ENCODE data around the gene ATP5PD. TPM values are rescaled to one million over a fixed set of nuclear protein-coding genes. Genes with fewer than 3 reads are reported as not detected.

The ATP5PD gene
- total and polyA plus RNA-seq, 10 donors = 124 to 312 (median 153) TPM

GRCh38 chr17:75064040-75064439 lies 17.3 kb upstream of the ATP5PD start:
- peaks cover 0 to 35% (median 12%) of the 10 kb centered on the region in 6 donors for H3K4me1 ChIP-seq
- intact Hi-C loops (cut with DNase I; ENCODE audit: low total_unique reads) = no loop called here
- no peak for DNase-seq
- WGBS, 5 donors = 92 to 99% (median 97%) methylated on average over 11 of the region's 11 CpGs
- H3K9me3 ChIP-seq = no peaks in the 10 kb centered on the region
- no peak overlapping the region for H3K4me3 ChIP-seq
- TF ChIP-seq POLR2A (IDR thresholded peaks at IDR 0.05) = no peak
- no peak for TF ChIP-seq CTCF (IDR thresholded peaks at IDR 0.05 in 8 of 11, conservative IDR thresholded peaks at IDR 0.05 in 3 of 11)
- no peak for TF ChIP-seq POLR2AphosphoS5 (IDR thresholded peaks at IDR 0.05)
- H3K36me3 ChIP-seq = peaks cover 0 to 67% (median 47%) of the 10 kb centered on the region in 6 donors
- no peaks in the 10 kb centered on the region for H3K27me3 ChIP-seq (replicated peaks in 1 of 7)
- H3K27ac ChIP-seq = no peak overlapping the region

- intact Hi-C loops (cut with DNase I; ENCODE audit: low total_unique reads) = no loop called here
- no peak for DNase-seq
- H3K27me3 ChIP-seq (replicated peaks in 1 of 7) = no peaks in the 10 kb centered on the region
- TF ChIP-seq CTCF (IDR thresholded peaks at IDR 0.05 in 8 of 11, conservative IDR thresholded peaks at IDR 0.05 in 3 of 11) (no peak), POLR2A (IDR thresholded peaks at IDR 0.05) (no peak), POLR2AphosphoS5 (IDR thresholded peaks at IDR 0.05) (no peak)
- peaks cover 0 to 68% (median 47%) of the 10 kb centered on the region in 6 donors for H3K36me3 ChIP-seq
- H3K4me3 ChIP-seq = no peak overlapping the region
- peaks cover 0 to 35% (median 12%) of the 10 kb centered on the region in 6 donors for H3K4me1 ChIP-seq
- H3K27ac ChIP-seq = no peak overlapping the region
- no peaks in the 10 kb centered on the region for H3K9me3 ChIP-seq
- WGBS, 5 donors = 81 to 95% (median 90%) methylated on average over 3 of the region's 3 CpGs
These were observed 16.9 kb upstream of the ATP5PD start for GRCh38 chr17:75063626-75064025.

- Histone ChIP-seq H3K36me3 (peaks cover 0 to 71% (median 48%) of the 10 kb centered on the region in 6 donors), H3K27me3 (replicated peaks in 1 of 7) (no peaks in the 10 kb centered on the region), H3K4me1 (peaks cover 0 to 35% (median 12%) of the 10 kb centered on the region in 6 donors), H3K27ac (no peak overlapping the region), H3K4me3 (no peak overlapping the region), H3K9me3 (no peaks in the 10 kb centered on the region)
- TF ChIP-seq POLR2AphosphoS5 (IDR thresholded peaks at IDR 0.05) (no peak), POLR2A (IDR thresholded peaks at IDR 0.05) (no peak), CTCF (IDR thresholded peaks at IDR 0.05 in 8 of 11, conservative IDR thresholded peaks at IDR 0.05 in 3 of 11) (no peak)
- intact Hi-C loops (cut with DNase I; ENCODE audit: low total_unique reads) = no loop called here
- 93 to 96% (median 94%) methylated on average over 12 to 13 of the region's 13 CpGs for WGBS, 5 donors
- no peak for DNase-seq
These were observed 16.4 kb upstream of the ATP5PD start for GRCh38 chr17:75063201-75063600.

GRCh38 chr17:75061618-75062017 lies 14.8 kb upstream of the ATP5PD start:
- 90 to 97% (median 94%) methylated on average over 7 to 8 of the region's 8 CpGs for WGBS, 5 donors
- H3K27ac ChIP-seq = no peak overlapping the region
- no peak for DNase-seq
- H3K36me3 ChIP-seq = peaks cover 0 to 87% (median 54%) of the 10 kb centered on the region in 6 donors
- H3K27me3 ChIP-seq (replicated peaks in 1 of 7) = no peaks in the 10 kb centered on the region
- peaks cover 0 to 29% (median 12%) of the 10 kb centered on the region in 6 donors for H3K4me1 ChIP-seq
- H3K4me3 ChIP-seq = no peak overlapping the region
- TF ChIP-seq CTCF (IDR thresholded peaks at IDR 0.05 in 8 of 11, conservative IDR thresholded peaks at IDR 0.05 in 3 of 11) = no peak
- no peak for TF ChIP-seq POLR2AphosphoS5 (IDR thresholded peaks at IDR 0.05)
- no peak for TF ChIP-seq POLR2A (IDR thresholded peaks at IDR 0.05)
- intact Hi-C loops (cut with DNase I; ENCODE audit: low total_unique reads) = no loop called here
- no peaks in the 10 kb centered on the region for H3K9me3 ChIP-seq

Data from spleen (tissue), 11 donors.